Left forelimb (tissue), 1 donor: ENCODE data around the gene SLC2A4RG.

Source experiments
- DNase-seq: peaks from one replicate; pipeline ENCODE4 v3.0.0-alpha.2; 2018; ENCODE audit warnings: low spot score

Gene SLC2A4RG

DNA sequence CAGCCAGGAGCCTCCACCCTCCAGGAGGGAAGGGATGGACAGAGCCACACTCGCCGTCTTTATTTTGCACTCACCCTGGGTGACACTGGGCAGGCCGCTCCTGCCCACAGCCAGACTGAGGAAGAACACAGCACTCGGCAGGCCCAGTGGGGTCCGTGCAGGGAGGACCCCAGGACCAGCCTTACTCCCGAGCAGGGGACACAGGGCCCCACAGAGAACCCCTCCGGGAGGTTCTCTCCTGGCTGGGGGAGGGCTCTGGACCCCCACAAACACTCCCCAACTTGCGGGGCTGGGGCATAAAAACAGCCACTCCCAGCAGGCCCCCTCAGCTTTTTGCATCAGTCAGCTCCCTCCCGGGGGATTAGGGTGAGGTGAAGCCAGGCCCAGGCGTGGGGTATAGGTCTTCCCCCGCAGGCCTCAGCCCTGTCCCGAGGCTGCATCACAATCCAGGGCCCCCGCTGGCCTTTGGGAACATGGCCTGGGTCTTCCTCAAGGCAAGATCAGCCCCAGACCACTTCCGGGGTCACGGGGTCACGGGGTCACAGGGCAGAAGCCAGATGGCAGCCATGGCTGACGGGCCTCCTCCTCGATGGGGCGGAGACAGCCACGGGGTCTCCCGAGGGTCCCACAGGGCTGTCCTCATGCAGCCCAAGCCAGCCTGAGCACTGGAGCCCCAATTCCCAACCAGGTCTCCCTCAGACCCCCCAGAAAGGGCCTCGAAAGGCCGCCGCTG is 39.9 kb upstream of the SLC2A4RG start:
- DNase-seq: peak; percentile 60

- no peak for DNase-seq
Measured at GRCh38 chr20:63700199-63701050, 39.2 kb upstream of the SLC2A4RG start.

GRCh38 chr20:63701051-63701328 is 38.6 kb upstream of the SLC2A4RG start:
- no peak for DNase-seq

- DNase-seq: no peak
Measured at GRCh38 chr20:63701329-63702035, 38.1 kb upstream of the SLC2A4RG start.

DNA sequence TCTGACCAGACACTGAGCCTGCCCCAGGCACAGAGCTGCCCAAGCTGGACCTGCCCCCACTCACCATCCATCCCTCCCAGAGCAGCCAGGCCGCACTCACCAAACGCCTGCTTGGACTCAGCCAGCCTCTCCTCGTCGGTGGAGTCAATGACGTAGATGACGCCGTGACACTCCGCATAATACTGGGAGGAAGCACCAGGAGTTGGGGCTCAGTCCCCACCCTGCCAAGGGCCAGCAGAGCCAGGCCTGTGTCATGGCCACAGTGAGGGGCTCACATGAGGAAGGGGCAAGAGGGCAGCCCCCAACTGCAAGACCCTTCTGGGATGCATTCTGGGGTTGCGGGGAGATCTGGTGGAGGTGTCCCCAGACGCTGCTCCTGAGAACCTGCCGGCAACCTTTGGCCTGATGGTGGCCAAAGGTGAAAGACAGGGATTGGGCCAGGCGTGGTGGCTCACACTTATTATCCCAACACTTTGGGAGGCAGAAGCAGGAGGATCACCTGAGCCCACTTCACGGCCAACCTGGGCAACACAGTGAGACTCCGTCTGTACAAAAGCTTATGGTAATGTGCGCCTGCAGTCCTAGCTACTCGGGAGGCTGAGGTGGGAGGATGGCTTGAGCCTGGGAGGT is 37.4 kb upstream of the SLC2A4RG start:
- no peak for DNase-seq

GRCh38 chr20:63702751-63703470 is 36.7 kb upstream of the SLC2A4RG start:
- DNase-seq: no peak

- no peak for DNase-seq
Measured at GRCh38 chr20:63703471-63703975, 36.1 kb upstream of the SLC2A4RG start.

DNA sequence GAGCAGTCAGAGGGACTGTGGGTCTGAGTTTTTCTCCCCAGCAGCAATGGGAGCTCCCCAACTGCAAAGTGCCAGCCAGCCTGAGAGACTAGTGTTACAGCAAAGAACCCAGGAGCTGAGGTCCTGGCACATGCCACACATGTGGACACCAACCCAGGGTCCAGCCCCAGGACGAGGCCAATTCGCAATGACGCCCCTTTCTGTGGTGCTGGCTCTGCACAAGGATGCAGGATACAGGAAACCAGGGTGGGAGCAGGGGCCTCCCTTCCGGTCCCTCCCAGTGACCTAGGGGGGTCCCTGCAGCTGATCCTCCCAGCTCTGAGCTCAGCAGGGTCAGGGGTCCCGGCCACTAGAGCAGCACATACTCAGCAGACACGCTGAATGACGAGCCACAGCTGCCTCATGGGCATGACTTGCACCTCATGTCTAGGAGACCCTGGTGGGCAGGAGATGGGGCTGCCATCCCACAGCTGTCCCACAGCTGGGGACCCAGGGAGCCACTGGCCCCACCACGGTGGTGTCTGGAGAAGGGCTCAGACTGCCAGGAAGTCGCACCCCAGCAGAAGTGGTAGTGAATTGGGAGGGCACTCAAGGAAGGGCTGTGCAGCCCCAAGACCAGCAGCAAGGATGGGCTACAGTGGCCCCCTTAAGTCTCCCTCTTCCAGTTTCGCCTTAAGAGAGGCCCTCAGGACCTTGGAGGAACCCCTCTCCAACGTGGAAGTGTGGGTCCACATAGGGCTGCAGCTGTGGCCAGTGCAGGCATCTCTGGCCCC is 35.4 kb upstream of the SLC2A4RG start:
- DNase-seq: no peak

GRCh38 chr20:63704749-63705117 is 34.8 kb upstream of the SLC2A4RG start:
- no peak for DNase-seq

DNA sequence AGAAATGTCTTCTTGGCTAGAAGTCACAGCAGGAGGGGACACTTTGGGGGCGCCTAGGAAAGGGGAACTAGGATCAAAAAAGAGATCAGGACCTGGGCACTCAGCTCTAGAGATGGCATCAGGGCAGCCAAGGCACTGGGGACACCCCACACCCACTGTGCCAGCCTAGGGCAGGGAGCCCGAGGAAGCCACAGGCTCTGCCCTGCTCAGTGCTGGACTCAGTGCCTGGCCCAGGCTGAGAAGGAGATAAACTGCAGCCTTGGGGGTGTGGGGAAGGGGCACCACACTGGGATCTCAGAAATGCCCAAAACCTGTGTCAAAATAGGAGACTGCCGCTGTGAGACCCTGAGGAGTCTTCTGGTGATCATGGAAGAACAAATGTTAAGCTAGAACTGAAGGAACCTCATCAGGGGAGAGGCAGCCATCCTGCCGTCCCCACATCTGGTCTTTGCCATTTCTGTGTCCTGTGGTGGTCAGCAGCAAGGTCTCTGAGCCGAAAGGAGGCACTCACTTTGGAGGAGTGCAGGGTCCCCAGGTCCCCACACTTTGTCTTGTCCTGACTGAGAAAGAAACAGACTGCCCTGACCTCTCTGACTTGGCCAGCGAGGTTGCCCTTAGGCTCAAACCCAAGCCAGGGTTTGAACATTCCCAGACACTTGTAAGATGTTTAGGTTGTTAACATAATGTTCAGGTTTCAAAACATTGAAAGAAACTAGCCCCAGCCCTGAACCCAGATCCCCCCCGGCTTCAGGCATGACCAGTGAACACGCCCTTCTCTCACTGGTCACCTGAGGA is 34.1 kb upstream of the SLC2A4RG start:
- no peak for DNase-seq

DNA sequence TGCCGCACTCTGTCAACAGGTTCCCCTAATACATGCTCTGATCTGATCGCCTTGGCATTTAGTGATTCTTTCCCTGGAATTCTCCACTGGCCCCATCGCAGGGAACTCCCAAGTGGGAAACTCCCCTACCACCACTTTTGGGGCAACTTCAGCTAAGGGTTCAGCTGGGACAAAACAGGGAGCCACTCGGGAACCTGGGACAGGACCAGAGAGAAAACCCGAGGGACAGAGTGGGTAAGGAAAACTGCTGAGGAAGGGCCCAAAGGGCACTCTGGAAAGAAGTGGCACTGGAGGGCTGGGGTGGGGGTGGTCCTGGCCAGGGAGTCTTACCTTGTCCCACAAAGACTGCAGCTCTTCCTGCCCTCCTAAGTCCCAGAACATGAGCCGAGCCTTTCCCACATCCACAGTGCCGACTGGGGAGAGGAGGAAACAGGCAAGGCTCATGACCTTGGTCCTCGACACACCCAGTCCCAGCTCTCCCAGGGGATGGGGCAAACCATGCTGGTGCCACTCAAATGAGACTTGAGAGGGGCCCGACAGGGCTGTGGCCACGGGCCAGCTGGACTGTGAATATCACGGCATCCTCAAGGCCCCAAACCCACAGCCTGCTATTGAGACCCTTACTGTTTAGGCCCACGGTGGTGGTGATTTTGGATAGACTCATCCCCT is 33.4 kb upstream of the SLC2A4RG start:
- DNase-seq: no peak

DNA sequence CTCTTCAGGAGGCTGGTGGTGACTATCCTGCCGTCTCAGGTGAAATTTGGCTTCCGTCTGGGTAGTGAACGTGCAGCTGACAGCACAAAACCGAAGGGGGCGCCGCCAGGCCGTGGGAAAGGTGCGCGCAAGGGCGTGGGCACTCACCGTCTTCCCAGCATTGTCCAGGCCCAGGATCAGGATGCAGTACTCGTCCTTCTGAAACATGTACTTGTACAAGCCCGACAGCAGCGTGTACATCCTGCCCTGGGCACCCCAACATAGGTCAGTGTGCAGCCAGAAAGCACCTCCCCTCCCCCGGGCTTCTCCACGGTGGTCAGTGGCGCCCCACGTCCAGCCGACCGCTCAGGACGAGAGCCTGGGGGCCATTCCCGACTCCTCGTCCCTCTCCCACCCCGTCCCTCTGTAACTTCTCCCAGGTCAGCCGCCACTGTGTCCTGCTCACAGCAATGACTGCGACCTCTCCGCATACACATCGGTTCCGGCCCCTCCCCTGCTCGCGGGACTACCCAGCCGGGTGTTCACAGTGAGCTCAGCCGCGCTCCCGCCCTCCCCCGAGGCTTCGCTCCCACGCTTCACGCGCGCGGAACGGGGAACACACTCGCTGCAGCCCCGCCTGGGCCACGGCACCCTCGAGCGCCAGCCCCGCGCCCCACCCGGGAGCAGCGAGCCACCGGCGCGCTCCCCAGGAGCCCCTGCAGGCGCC is 32.6 kb upstream of the SLC2A4RG start:
- DNase-seq: no peak

GRCh38 chr20:63707558-63708300 is 31.8 kb upstream of the SLC2A4RG start, which contains the start of the genes ARFRP1 and ZGPAT:
ARFRP1 (minus strand) TSS chr20:63707976; CDS start chr20:63707091, 885 bp downstream.
ZGPAT (plus strand) TSS chr20:63708039; CDS start chr20:63708581, 542 bp downstream.
- peak; percentile 91 for DNase-seq

- no peak for DNase-seq
Measured at GRCh38 chr20:63708301-63709148, 31.1 kb upstream of the SLC2A4RG start.

- no peak for DNase-seq
Measured at GRCh38 chr20:63709149-63709527, 30.4 kb upstream of the SLC2A4RG start.

DNA sequence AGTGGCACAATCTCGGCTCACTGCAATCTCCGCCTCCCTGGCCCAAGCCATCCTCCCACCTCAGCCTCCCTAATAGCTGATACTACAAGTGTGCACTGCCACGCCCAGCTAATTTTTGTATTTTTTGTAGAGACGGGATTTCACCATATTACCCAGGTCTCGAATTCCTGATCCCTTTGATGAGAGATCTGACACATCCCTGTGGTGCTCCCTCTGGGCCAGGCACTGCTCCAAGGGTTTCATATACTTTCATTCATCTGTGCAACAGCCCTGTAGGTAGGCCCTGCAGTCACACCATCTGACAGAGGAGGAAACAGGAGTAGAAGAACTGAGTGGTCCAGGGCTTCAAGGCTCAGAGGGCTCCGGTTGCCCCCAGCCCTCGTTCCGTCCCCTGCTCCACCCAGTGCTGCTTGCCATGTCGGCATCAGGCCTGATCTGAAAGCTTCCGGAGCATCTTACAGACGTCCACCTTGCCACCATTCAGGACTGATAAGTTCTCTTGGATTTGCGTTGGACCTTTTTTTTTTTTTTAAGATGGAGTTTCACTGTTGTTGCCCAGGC is 28.4 kb upstream of the SLC2A4RG start:
- no peak for DNase-seq

- DNase-seq: no peak
Measured at GRCh38 chr20:63712191-63712590, 27.4 kb upstream of the SLC2A4RG start.
